ENCODE measurements around the gene RBFOX2.

RBFOX2 gene

GRCh38 chr22:35972559-35972958, 56.1 kb downstream of the RBFOX2 start:
- Histone ChIP-seq H3K9me3 (ENCODE audit: insufficient read depth, low read length) (no peaks in the 10 kb centered on the region), H3K4me2 (ENCODE audit: low read length) (no peak overlapping the region), H3K27ac (ENCODE audit: low read length) (no peak overlapping the region), H2AFZ (ENCODE audit: low read depth, low read length) (no peak overlapping the region), H3K4me1 (ENCODE audit: low read length) (no peaks in the 10 kb centered on the region), H3K36me3 (replicated peaks; ENCODE audit: low read depth, low read length) (no peaks in the 10 kb centered on the region), H4K20me1 (ENCODE audit: insufficient read depth, low read length) (no peaks in the 10 kb centered on the region), H3K4me3 (ENCODE audit: low read length) (no peak overlapping the region), H3K79me2 (ENCODE audit: low read length) (no peaks in the 10 kb centered on the region), H3K27me3 (ENCODE audit: low read depth, low read length) (peaks cover 43% of the 10 kb centered on the region), H3K9ac (ENCODE audit: low read length) (no peak overlapping the region)
- TF ChIP-seq EZH2phosphoT487 (IDR thresholded peaks at IDR 0.05; ENCODE audit: low read depth) = no peak
- TF ChIP-seq, protein P1, sequence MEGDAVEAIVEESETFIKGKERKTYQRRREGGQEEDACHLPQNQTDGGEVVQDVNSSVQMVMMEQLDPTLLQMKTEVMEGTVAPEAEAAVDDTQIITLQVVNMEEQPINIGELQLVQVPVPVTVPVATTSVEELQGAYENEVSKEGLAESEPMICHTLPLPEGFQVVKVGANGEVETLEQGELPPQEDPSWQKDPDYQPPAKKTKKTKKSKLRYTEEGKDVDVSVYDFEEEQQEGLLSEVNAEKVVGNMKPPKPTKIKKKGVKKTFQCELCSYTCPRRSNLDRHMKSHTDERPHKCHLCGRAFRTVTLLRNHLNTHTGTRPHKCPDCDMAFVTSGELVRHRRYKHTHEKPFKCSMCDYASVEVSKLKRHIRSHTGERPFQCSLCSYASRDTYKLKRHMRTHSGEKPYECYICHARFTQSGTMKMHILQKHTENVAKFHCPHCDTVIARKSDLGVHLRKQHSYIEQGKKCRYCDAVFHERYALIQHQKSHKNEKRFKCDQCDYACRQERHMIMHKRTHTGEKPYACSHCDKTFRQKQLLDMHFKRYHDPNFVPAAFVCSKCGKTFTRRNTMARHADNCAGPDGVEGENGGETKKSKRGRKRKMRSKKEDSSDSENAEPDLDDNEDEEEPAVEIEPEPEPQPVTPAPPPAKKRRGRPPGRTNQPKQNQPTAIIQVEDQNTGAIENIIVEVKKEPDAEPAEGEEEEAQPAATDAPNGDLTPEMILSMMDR (IDR thresholded peaks at IDR 0.05; ENCODE audit: low read depth, low read length) = no peak

- H3K4me1 ChIP-seq (ENCODE audit: low read length) = no peaks in the 10 kb centered on the region
- TF ChIP-seq, protein P1 (IDR thresholded peaks at IDR 0.05; ENCODE audit: low read depth, low read length) = no peak
- TF ChIP-seq EZH2phosphoT487 (IDR thresholded peaks at IDR 0.05; ENCODE audit: low read depth) = no peak
- H3K9ac ChIP-seq (ENCODE audit: low read length) = no peak overlapping the region
- no peak overlapping the region for H3K4me2 ChIP-seq (ENCODE audit: low read length)
- H4K20me1 ChIP-seq (ENCODE audit: insufficient read depth, low read length) = no peaks in the 10 kb centered on the region
- H3K79me2 ChIP-seq (ENCODE audit: low read length) = no peaks in the 10 kb centered on the region
- H3K9me3 ChIP-seq (ENCODE audit: insufficient read depth, low read length) = no peaks in the 10 kb centered on the region
- no peak overlapping the region for H2AFZ ChIP-seq (ENCODE audit: low read depth, low read length)
- H3K36me3 ChIP-seq (replicated peaks; ENCODE audit: low read depth, low read length) = no peaks in the 10 kb centered on the region
- H3K4me3 ChIP-seq (ENCODE audit: low read length) = no peak overlapping the region
- H3K27me3 ChIP-seq (ENCODE audit: low read depth, low read length) = peaks cover 50% of the 10 kb centered on the region
- no peak overlapping the region for H3K27ac ChIP-seq (ENCODE audit: low read length)
Measured at GRCh38 chr22:35971456-35972119, 57.0 kb downstream of the RBFOX2 start.

DNA sequence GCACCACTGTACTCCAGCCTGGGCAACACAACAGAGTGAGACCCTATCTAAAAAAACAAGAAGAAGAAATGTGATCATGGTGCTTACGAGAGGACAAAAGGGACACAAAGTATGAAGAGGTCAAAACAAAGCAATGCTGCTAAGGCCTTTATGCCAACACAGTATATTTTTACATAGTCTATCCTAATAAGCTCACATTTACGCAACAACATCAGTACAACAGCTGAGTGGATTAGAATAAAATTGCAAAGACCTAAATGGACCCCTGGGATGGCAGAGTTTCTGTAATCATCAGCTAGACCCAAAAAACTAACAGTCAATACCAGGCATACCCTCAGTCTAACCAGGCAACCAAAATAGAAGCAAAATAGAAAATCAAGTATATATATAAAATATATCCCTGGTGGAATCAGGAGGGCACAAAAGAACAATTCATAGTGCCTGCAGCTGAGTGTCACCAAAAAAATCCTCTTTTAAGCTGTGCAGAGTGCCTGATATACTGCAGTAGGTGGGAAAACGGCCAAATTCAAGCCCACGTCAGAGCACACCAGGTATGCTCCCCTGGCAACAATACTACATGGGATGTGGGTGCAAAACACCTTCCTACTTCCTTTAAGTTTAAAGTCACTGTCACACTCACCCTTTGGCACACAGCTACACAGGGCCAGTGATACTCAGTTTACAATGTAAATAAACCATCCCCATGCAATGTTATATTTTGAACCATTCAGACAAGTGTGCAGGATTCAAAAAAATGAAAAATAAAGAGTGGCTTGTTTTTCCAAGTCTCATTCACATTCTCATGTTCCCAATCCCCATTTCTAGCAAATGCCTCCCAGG, 57.8 kb downstream of the RBFOX2 start:
- Histone ChIP-seq H3K4me2 (ENCODE audit: low read length) (no peak overlapping the region), H3K9me3 (ENCODE audit: insufficient read depth, low read length) (no peaks in the 10 kb centered on the region)
- TF ChIP-seq, protein P1 (IDR thresholded peaks at IDR 0.05; ENCODE audit: low read depth, low read length) = no peak
- TF ChIP-seq EZH2phosphoT487 (IDR thresholded peaks at IDR 0.05; ENCODE audit: low read depth) = no peak

GRCh38 chr22:35967046-35967397, 61.6 kb downstream of the RBFOX2 start:
- peaks cover 55% of the 10 kb centered on the region for H3K27me3 ChIP-seq (ENCODE audit: low read depth, low read length)
- no peak overlapping the region for H3K4me2 ChIP-seq (ENCODE audit: low read length)
- H4K20me1 ChIP-seq (ENCODE audit: insufficient read depth, low read length) = no peaks in the 10 kb centered on the region
- no peaks in the 10 kb centered on the region for H3K4me1 ChIP-seq (ENCODE audit: low read length)
- no peak overlapping the region for H2AFZ ChIP-seq (ENCODE audit: low read depth, low read length)
- TF ChIP-seq, protein P1 (IDR thresholded peaks at IDR 0.05; ENCODE audit: low read depth, low read length) = no peak
- no peak for TF ChIP-seq EZH2phosphoT487 (IDR thresholded peaks at IDR 0.05; ENCODE audit: low read depth)
- no peak overlapping the region for H3K9ac ChIP-seq (ENCODE audit: low read length)
- no peak overlapping the region for H3K27ac ChIP-seq (ENCODE audit: low read length)
- no peaks in the 10 kb centered on the region for H3K36me3 ChIP-seq (replicated peaks; ENCODE audit: low read depth, low read length)
- H3K9me3 ChIP-seq (ENCODE audit: insufficient read depth, low read length) = no peaks in the 10 kb centered on the region
- no peaks in the 10 kb centered on the region for H3K79me2 ChIP-seq (ENCODE audit: low read length)
- H3K4me3 ChIP-seq (ENCODE audit: low read length) = no peak overlapping the region

More for the DNA sequence above, 57.8 kb downstream of the RBFOX2 start:
- Histone ChIP-seq H3K9ac (ENCODE audit: low read length) (no peak overlapping the region), H3K36me3 (replicated peaks; ENCODE audit: low read depth, low read length) (no peaks in the 10 kb centered on the region), H4K20me1 (ENCODE audit: insufficient read depth, low read length) (no peaks in the 10 kb centered on the region), H3K4me1 (ENCODE audit: low read length) (no peaks in the 10 kb centered on the region), H3K4me3 (ENCODE audit: low read length) (no peak overlapping the region), H2AFZ (ENCODE audit: low read depth, low read length) (no peak overlapping the region), H3K27me3 (ENCODE audit: low read depth, low read length) (peaks cover 52% of the 10 kb centered on the region), H3K79me2 (ENCODE audit: low read length) (no peaks in the 10 kb centered on the region), H3K27ac (ENCODE audit: low read length) (no peak overlapping the region)

Measured in OCI-LY3 (cell line).